MM.1S (cell line): ENCODE results near the gene TRAPPC12.

Experiments
- EZH2 ChIP-seq: fragments of 300-600 bp; sonication (generic); optimal IDR thresholded peaks from 2 replicates; pipeline ENCODE3; 2017; ENCODE audit warnings: low read depth, mild to moderate bottlenecking, antibody characterized with exemption, low read length, mixed read lengths
- EZH2phosphoT487 ChIP-seq: fragments of 300-600 bp; sonication (generic); IDR thresholded peaks from 2 replicates; pipeline ENCODE4 v1.6.1; 2018; ENCODE audit warnings: antibody characterized with exemption, low read length
- TF ChIP-seq, protein P1 (sequence below): fragments of 300-600 bp; sonication (generic); IDR thresholded peaks from 2 replicates; pipeline ENCODE4 v1.5.1; 2016; ENCODE audit warnings: antibody characterized with exemption, low read length, mixed read lengths

DNA sequence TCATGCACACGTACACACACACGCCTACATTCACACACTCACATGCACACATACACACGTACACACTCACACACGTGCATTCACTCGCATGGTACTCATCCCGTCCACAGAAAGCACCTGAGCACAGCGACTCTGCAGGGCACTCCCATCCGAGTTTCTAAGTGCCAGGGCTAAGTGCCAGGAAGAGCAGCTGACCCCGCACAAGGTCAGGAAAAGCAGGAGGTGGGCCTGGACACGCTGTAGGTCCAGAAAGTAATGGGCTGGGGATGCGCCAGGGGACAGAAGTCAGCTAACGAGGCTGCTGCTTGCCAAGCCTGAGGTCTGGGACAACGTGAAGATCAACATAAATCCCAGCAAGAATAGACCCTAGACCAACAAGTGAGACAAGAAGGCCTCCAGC is 124.0 kb downstream of the TRAPPC12 start:
- TF ChIP-seq, protein P1, sequence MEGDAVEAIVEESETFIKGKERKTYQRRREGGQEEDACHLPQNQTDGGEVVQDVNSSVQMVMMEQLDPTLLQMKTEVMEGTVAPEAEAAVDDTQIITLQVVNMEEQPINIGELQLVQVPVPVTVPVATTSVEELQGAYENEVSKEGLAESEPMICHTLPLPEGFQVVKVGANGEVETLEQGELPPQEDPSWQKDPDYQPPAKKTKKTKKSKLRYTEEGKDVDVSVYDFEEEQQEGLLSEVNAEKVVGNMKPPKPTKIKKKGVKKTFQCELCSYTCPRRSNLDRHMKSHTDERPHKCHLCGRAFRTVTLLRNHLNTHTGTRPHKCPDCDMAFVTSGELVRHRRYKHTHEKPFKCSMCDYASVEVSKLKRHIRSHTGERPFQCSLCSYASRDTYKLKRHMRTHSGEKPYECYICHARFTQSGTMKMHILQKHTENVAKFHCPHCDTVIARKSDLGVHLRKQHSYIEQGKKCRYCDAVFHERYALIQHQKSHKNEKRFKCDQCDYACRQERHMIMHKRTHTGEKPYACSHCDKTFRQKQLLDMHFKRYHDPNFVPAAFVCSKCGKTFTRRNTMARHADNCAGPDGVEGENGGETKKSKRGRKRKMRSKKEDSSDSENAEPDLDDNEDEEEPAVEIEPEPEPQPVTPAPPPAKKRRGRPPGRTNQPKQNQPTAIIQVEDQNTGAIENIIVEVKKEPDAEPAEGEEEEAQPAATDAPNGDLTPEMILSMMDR: no peak
- no peak for TF ChIP-seq EZH2
- TF ChIP-seq EZH2phosphoT487: no peak
